H1 (cell line): ENCODE results near the gene SNX13. TPM values are rescaled to one million over a fixed set of nuclear protein-coding genes. Genes with fewer than 3 reads are reported as not detected.

Experiments used
- CTCF ChIA-PET: fragments of 300-600 bp; sonication (Branson Sonifier 250); formaldehyde crosslinking; loops from one replicate; lab custom pipeline; 2021; ENCODE audit not compliant: partially characterized antibody; lab: Charles Lee
- POLR2A ChIA-PET: fragments of 300-600 bp; sonication (Branson Sonifier 250); formaldehyde crosslinking; loops from one replicate; lab custom pipeline; 2021; ENCODE audit warnings: inconsistent platforms; ENCODE audit not compliant: partially characterized antibody; lab: Charles Lee
- DNase-seq, 2 experiments: peaks; one replicate each; pipeline versions ENCODE4 v3.0.0 to v3.0.0-alpha.2; 2010 to 2022; ENCODE audit warnings: low spot score in 2 of 2, low read depth in 1 of 2, mixed read lengths in 1 of 2
- FAIRE-seq: peaks from 2 replicates; lab custom pipeline; 2011; peaks lifted over from hg19 to GRCh38; lab: Jason Lieb, UNC
- H2AFZ ChIP-seq: 2 replicates; pipeline ENCODE4 v1.8.1; 2012; ENCODE audit warnings: low read length, inconsistent platforms
- H2AK5ac ChIP-seq: 2 replicates; pipeline ENCODE4 v1.6.1; 2013; ENCODE audit warnings: low read depth, low read length
- H2BK120ac ChIP-seq: replicated peaks from 2 replicates; pipeline ENCODE3; 2013; ENCODE audit warnings: low read depth, low read length, inconsistent platforms
- H2BK12ac ChIP-seq: 2 replicates; pipeline ENCODE4 v1.6.1; 2013; ENCODE audit warnings: low read depth, low read length
- H2BK15ac ChIP-seq: 2 replicates; pipeline ENCODE4 v1.6.1; 2013; ENCODE audit warnings: low read length
- H2BK20ac ChIP-seq: 2 replicates; pipeline ENCODE4 v1.6.1; 2013; ENCODE audit warnings: low read length
- H2BK5ac ChIP-seq: 2 replicates; pipeline ENCODE4 v1.6.1; 2013; ENCODE audit warnings: low read depth, low read length
- H3K14ac ChIP-seq: 2 replicates; pipeline ENCODE4 v1.6.1; 2013; ENCODE audit warnings: inconsistent platforms; ENCODE audit not compliant: insufficient read length
- H3K18ac ChIP-seq: 2 replicates; pipeline ENCODE4 v1.6.1; 2013; ENCODE audit warnings: low read length; ENCODE audit errors: extremely low read depth
- H3K23ac ChIP-seq: 2 replicates; pipeline ENCODE4 v1.6.1; 2013; ENCODE audit warnings: inconsistent platforms; ENCODE audit not compliant: insufficient read length
- H3K23me2 ChIP-seq: 2 replicates; pipeline ENCODE4 v1.6.1; 2013; ENCODE audit warnings: low read depth, low read length
- H3K27ac ChIP-seq: 2 replicates; pipeline ENCODE4 v1.6.1; 2011; ENCODE audit warnings: low read depth, low read length, inconsistent platforms
- H3K27me3 ChIP-seq, 4 experiments: replicated peaks in 1 of 4; 1 replicate in 1 of 4; 2 replicates in 3 of 4; pipeline versions ENCODE4 v1.6.1 to v1.8.1; 2011 to 2013; ENCODE audit warnings: low read length in 3 of 4, mild to moderate bottlenecking in 3 of 4, inconsistent platforms in 2 of 4, mixed read lengths in 2 of 4, moderate library complexity in 1 of 4; ENCODE audit not compliant: control insufficient read depth in 3 of 4, insufficient read depth in 3 of 4; ENCODE audit errors: extremely low read depth in 1 of 4
- H3K36me3 ChIP-seq, 4 experiments: 2 replicates each; pipeline versions ENCODE4 v1.6.1 to v1.8.1; 2011 to 2013; ENCODE audit warnings: mild to moderate bottlenecking in 4 of 4, low read length in 3 of 4, moderate library complexity in 2 of 4, control low read depth in 1 of 4, inconsistent platforms in 1 of 4; ENCODE audit not compliant: insufficient read depth in 4 of 4, control insufficient read depth in 2 of 4
- H3K4ac ChIP-seq: replicated peaks from 2 replicates; pipeline ENCODE3; 2013; ENCODE audit warnings: low read length, low read depth, mixed read lengths, inconsistent platforms; ENCODE audit not compliant: insufficient read length
- H3K4me1 ChIP-seq, 4 experiments: replicated peaks in 1 of 4; 1 replicate in 1 of 4; 2 replicates in 3 of 4; pipeline versions ENCODE4 v1.6.1 to v1.8.1; 2011 to 2013; ENCODE audit warnings: low read length in 3 of 4, inconsistent platforms in 2 of 4, mixed read lengths in 1 of 4; ENCODE audit not compliant: insufficient read depth in 4 of 4, control insufficient read depth in 3 of 4
- H3K4me2 ChIP-seq, 2 experiments: 2 replicates each; pipeline versions ENCODE4 v1.6.1 to v1.8.1; 2011 to 2013; ENCODE audit warnings: low read depth in 2 of 2, low read length in 2 of 2, control low read depth in 1 of 2, inconsistent platforms in 1 of 2, mild to moderate bottlenecking in 1 of 2; ENCODE audit not compliant: insufficient read depth in 1 of 2
- H3K4me3 ChIP-seq, 4 experiments: fragments of 200-600, 300-600 bp in 1 of 4; sonication (generic), shearing (Covaris generic), sonication (Bioruptor Twin) in 1 of 4; 2 replicates each; pipeline versions ENCODE4 v1.5.1 to v1.8.1; 2011 to 2016; ENCODE audit warnings: low read length in 4 of 4, low read depth in 3 of 4, control low read depth in 2 of 4, inconsistent platforms in 2 of 4, mild to moderate bottlenecking in 2 of 4, mixed read lengths in 1 of 4, moderate library complexity in 1 of 4; ENCODE audit not compliant: insufficient read depth in 2 of 4; ENCODE audit errors: extremely low read depth in 1 of 4
- H3K56ac ChIP-seq: replicated peaks from 2 replicates; pipeline ENCODE3; 2013; ENCODE audit warnings: low read depth, mild to moderate bottlenecking, mixed read lengths, low read length, inconsistent platforms; ENCODE audit not compliant: insufficient read length
- H3K79me1 ChIP-seq: 2 replicates; pipeline ENCODE4 v1.6.1; 2013; ENCODE audit warnings: low read depth, low read length, control low read depth
- H3K79me2 ChIP-seq, 2 experiments: 2 replicates each; pipeline versions ENCODE4 v1.6.1 to v1.8.1; 2012 to 2013; ENCODE audit warnings: low read length in 2 of 2, mild to moderate bottlenecking in 2 of 2, inconsistent platforms in 1 of 2; ENCODE audit not compliant: insufficient read depth in 2 of 2, control insufficient read depth in 1 of 2
- H3K9ac ChIP-seq, 4 experiments: replicated peaks in 1 of 4; 1 replicate in 1 of 4; 2 replicates in 3 of 4; pipeline versions ENCODE4 v1.6.1 to v1.8.1; 2011 to 2013; ENCODE audit warnings: low read depth in 3 of 4, low read length in 3 of 4, control low read depth in 2 of 4, mild to moderate bottlenecking in 2 of 4, moderate library complexity in 2 of 4, inconsistent platforms in 1 of 4; ENCODE audit errors: extremely low read depth in 1 of 4
- H3K9me3 ChIP-seq, 2 experiments: 2 replicates each; pipeline versions ENCODE4 v1.6.1 to v1.8.1; 2012 to 2013; ENCODE audit warnings: mild to moderate bottlenecking in 2 of 2, moderate library complexity in 2 of 2, control low read depth in 1 of 2, inconsistent platforms in 1 of 2, low read depth in 1 of 2, low read length in 1 of 2, mixed read lengths in 1 of 2; ENCODE audit not compliant: insufficient read depth in 2 of 2
- H4K20me1 ChIP-seq, 2 experiments: replicated peaks in 1 of 2; 2 replicates each; pipeline versions ENCODE3 to v1.8.1; 2011 to 2013; ENCODE audit warnings: inconsistent platforms in 2 of 2, low read length in 2 of 2, mild to moderate bottlenecking in 1 of 2; ENCODE audit not compliant: insufficient read depth in 2 of 2, control insufficient read depth in 1 of 2
- H4K5ac ChIP-seq: 2 replicates; pipeline ENCODE4 v1.6.1; 2013; ENCODE audit warnings: low read length, low read depth, mixed read lengths, inconsistent platforms; ENCODE audit not compliant: insufficient read length
- H4K8ac ChIP-seq: 2 replicates; pipeline ENCODE4 v1.8.0; 2013; ENCODE audit warnings: mild to moderate bottlenecking, moderate library complexity, low read length, inconsistent platforms; ENCODE audit not compliant: insufficient read depth; ENCODE audit errors: extremely low read depth
- H4K91ac ChIP-seq: replicated peaks from 2 replicates; pipeline ENCODE3; 2013; ENCODE audit warnings: low read length, mixed read lengths, inconsistent platforms; ENCODE audit not compliant: insufficient read length
- ATF2 ChIP-seq: IDR thresholded peaks from 2 replicates; pipeline ENCODE4 v1.6.1; 2012; ENCODE audit warnings: low read length, inconsistent platforms
- BRCA1 ChIP-seq: IDR thresholded peaks from 2 replicates; pipeline ENCODE4 v1.6.1; 2012; ENCODE audit warnings: low read depth, low read length, improper control_type of control experiment
- CBX5 ChIP-seq: fragments of 300-800, 300-1000 bp; sonication (generic); IDR thresholded peaks from 2 replicates; pipeline ENCODE4 v1.7.1; 2016; ENCODE audit warnings: antibody characterized with exemption, low read length, low read depth
- CREB1 ChIP-seq: IDR thresholded peaks from 2 replicates; pipeline ENCODE4 v1.6.1; 2012; ENCODE audit warnings: inconsistent platforms
- GABPA ChIP-seq: IDR thresholded peaks from 2 replicates; pipeline ENCODE4 v1.6.1; 2011; ENCODE audit warnings: mild to moderate bottlenecking, low read length, moderate library complexity, borderline replicate concordance; ENCODE audit not compliant: insufficient read depth
- HDAC2 ChIP-seq, 2 experiments: fragments of 300-600 bp in 1 of 2; sonication (generic) in 1 of 2; IDR thresholded peaks; 2 replicates each; pipeline ENCODE4 v1.6.1; 2011 to 2012; ENCODE audit warnings: low read depth in 2 of 2, low read length in 2 of 2, mild to moderate bottlenecking in 2 of 2, moderate library complexity in 2 of 2, borderline replicate concordance in 1 of 2, inconsistent platforms in 1 of 2
- NRF1 ChIP-seq: IDR thresholded peaks from 2 replicates; pipeline ENCODE4 v1.6.1; 2011; ENCODE audit warnings: mild to moderate bottlenecking, low read depth, low read length, improper control_type of control experiment
- SIRT6 ChIP-seq: IDR thresholded peaks from one replicate; pipeline ENCODE4 v1.7.1; 2012; ENCODE audit warnings: low read length, inconsistent platforms
- USF2 ChIP-seq: IDR thresholded peaks from 2 replicates; pipeline ENCODE4 v1.6.1; 2011; ENCODE audit warnings: low read length, improper control_type of control experiment
- WGBS, 2 experiments: shearing (Covaris generic) in 1 of 2; methylation state at CpG; one replicate each; pipeline versions ENCODE4 v1.1.6 to v1.1.7; 2013 to 2015; ENCODE audit warnings: low lambda C conversion rate in 2 of 2, mixed read lengths in 2 of 2, inconsistent platforms in 1 of 2, low coverage in 1 of 2, missing lambda C conversion rate in 1 of 2; ENCODE audit not compliant: insufficient replicate concordance in 2 of 2, insufficient coverage in 1 of 2, insufficient read length in 1 of 2; ENCODE audit errors: extremely low coverage in 1 of 2, missing lambda C conversion rate in 1 of 2; 5-methylcytosine and 5-hydroxymethylcytosine counted together
- polyA plus RNA-seq, 7 experiments: library from polyadenylated mRNA; depleted of rRNA in 3 of 7; stranded (reverse) in 5 of 7; unstranded in 2 of 7; fragments of >200 nt in 5 of 7; fragments of 200-250 nt in 2 of 7; gene quantifications; 1 replicate in 5 of 7; 2 replicates in 1 of 7; 4 replicates in 1 of 7; pipeline versions ENCODE4 v1.2.1 to v1.2.3, GENCODE V29; 2011 to 2013; ENCODE audit warnings: missing spikeins in 2 of 7, mixed read lengths in 2 of 7
- total RNA-seq: library from RNA; stranded (reverse); fragmentation: NEBNext Ultra II Directional; extraction: Animal tissue kit (Norgen Biotek cat#: 25700); gene quantifications from 2 replicates; pipeline ENCODE4 v1.2.1, GENCODE V29; 2021

SNX13 gene
- total and polyA plus RNA-seq, 2 of the 8 experiments (the other 6 are each of a cell fraction or from before 2014, with no cell fraction given), result 5.5 to 27.4 TPM

GRCh38 chr7:17772581-17773288 lies 167.6 kb downstream of the SNX13 start:
- no peak overlapping the region for H2AK5ac ChIP-seq
- FAIRE-seq (no peak), DNase-seq (no peak)
- H3K9ac ChIP-seq, result no peak overlapping the region
- no peak overlapping the region for H2AFZ ChIP-seq
- H3K4ac ChIP-seq, result no peak overlapping the region
- H2BK120ac ChIP-seq, result no peak overlapping the region
- ChIA-PET CTCF (interaction anchor here (0.6 to 8.9 kb wide), 13 partner anchors 10 to 578 kb away, joined by 3 to 149 read pairs (median 3); partner anchors contain the start of gene SNX13), POLR2A (no interaction called here)
- no peak overlapping the region for H3K27ac ChIP-seq
- H4K91ac ChIP-seq, result no peak overlapping the region
- no peak overlapping the region for H4K8ac ChIP-seq
- no peaks in the 10 kb centered on the region for H3K79me1 ChIP-seq
- H3K36me3 ChIP-seq, result no peaks in the 10 kb centered on the region
- peaks cover 0 to 8% (median 5%) of the 10 kb centered on the region in 4 experiments; a peak in 5 of 7 replicates for H3K4me1 ChIP-seq
- H3K79me2 ChIP-seq, result no peaks in the 10 kb centered on the region
- no peaks in the 10 kb centered on the region for H3K23me2 ChIP-seq
- H4K5ac ChIP-seq, result no peak overlapping the region
- no peak overlapping the region for H3K4me3 ChIP-seq
- H3K4me2 ChIP-seq, result no peak overlapping the region
- no peaks in the 10 kb centered on the region for H3K27me3 ChIP-seq
- no peaks in the 10 kb centered on the region for H4K20me1 ChIP-seq
- no peak overlapping the region for H3K56ac ChIP-seq
- H3K18ac ChIP-seq, result no peak overlapping the region
- no peak overlapping the region for H2BK12ac ChIP-seq
- H2BK5ac ChIP-seq, result no peak overlapping the region
- no peak overlapping the region for H2BK20ac ChIP-seq
- H2BK15ac ChIP-seq, result no peak overlapping the region
- H3K23ac ChIP-seq, result no peak overlapping the region
- no peaks in the 10 kb centered on the region for H3K9me3 ChIP-seq
- 68% methylated on average over 4 of the region's 4 CpGs; no CpG with 5 or more reads in 1 of the 2 experiments for WGBS, 2 experiments
- no peak for TF ChIP-seq GABPA
- TF ChIP-seq SIRT6, result no peak
- TF ChIP-seq CREB1, result no peak
- no peak for TF ChIP-seq USF2
- TF ChIP-seq HDAC2 (IDR thresholded peaks at IDR 0.05; ENCODE audit: borderline replicate concordance in 1 of 2, low read depth in 2 of 2, low read length in 2 of 2), result no peak
- no peak for TF ChIP-seq BRCA1
- no peak for TF ChIP-seq CBX5
- TF ChIP-seq NRF1, result no peak
- TF ChIP-seq ATF2, result no peak
- TF ChIP-seq, all 59 proteins: peak for 0
- H3K14ac ChIP-seq, result no peak overlapping the region
